HepG2 (cell line): ENCODE measurements around the gene RIIAD1. TPM values are rescaled to one million over a fixed set of nuclear protein-coding genes. Genes with fewer than 3 reads are reported as not detected.
A peak's percentile ranks its signal among the peaks of the same experiment; 100 is the strongest.

ENCODE experiments used
- BRD4 ChIP-seq: sonication (generic); formaldehyde crosslinking; IDR thresholded peaks from 2 replicates; pipeline ENCODE4 v1.4.0; 2020; ENCODE audit warnings: missing genetic modification reagents
- CBX2 ChIP-seq, 2 experiments: fragments of 200-600 bp in 1 of 2; sonication (generic); formaldehyde crosslinking in 1 of 2; IDR thresholded peaks; 2 replicates each; pipeline versions ENCODE4 v1.7.0 to v1.8.1; 2018 to 2022; ENCODE audit warnings: low read depth in 2 of 2, low read length in 1 of 2, mild to moderate bottlenecking in 1 of 2, missing genetic modification reagents in 1 of 2
- FOXC1 ChIP-seq: sonication (generic); formaldehyde crosslinking; IDR thresholded peaks from 2 replicates; pipeline ENCODE4 v1.8.0; 2022; ENCODE audit warnings: mild to moderate bottlenecking, missing genetic modification reagents, borderline replicate concordance
- HNRNPL ChIP-seq: fragments of 200-400 bp; formaldehyde crosslinking; IDR thresholded peaks from 2 replicates; pipeline ENCODE4 v1.6.1; 2017; ENCODE audit warnings: mild to moderate bottlenecking, low read depth, low read length
- NFE2L1 ChIP-seq: sonication (generic); formaldehyde crosslinking; IDR thresholded peaks from 2 replicates; pipeline ENCODE4 v1.4.0; 2020; ENCODE audit warnings: missing genetic modification reagents, mild to moderate bottlenecking, borderline replicate concordance
- RARG ChIP-seq: sonication (generic); formaldehyde crosslinking; IDR thresholded peaks from 2 replicates; pipeline ENCODE4 v1.4.0; 2020; ENCODE audit warnings: low read depth, mild to moderate bottlenecking, missing genetic modification reagents
- RXRA ChIP-seq: sonication (generic); formaldehyde crosslinking; IDR thresholded peaks from 2 replicates; pipeline ENCODE4 v1.5.1; 2020; ENCODE audit warnings: missing genetic modification reagents
- SOX13 ChIP-seq, 3 experiments: fragments of 450-650 bp in 1 of 3; sonication (generic) in 1 of 3; formaldehyde crosslinking in 1 of 3; IDR thresholded peaks in 2 of 3; conservative IDR thresholded peaks in 1 of 3; 2 replicates each; pipeline versions ENCODE4 v1.5.0 to v1.6.1; 2016 to 2020; ENCODE audit warnings: antibody characterized with exemption in 1 of 3, mild to moderate bottlenecking in 1 of 3, missing compliant biosample characterization in 1 of 3, missing genetic modification reagents in 1 of 3, moderate library complexity in 1 of 3
- ZBTB7A ChIP-seq: sonication (generic); formaldehyde crosslinking; IDR thresholded peaks from 2 replicates; pipeline ENCODE4 v1.8.0; 2022; ENCODE audit warnings: mild to moderate bottlenecking, missing genetic modification reagents
- ZBTB7B ChIP-seq: sonication (generic); formaldehyde crosslinking; IDR thresholded peaks from 2 replicates; pipeline ENCODE4 v1.4.0; 2020; ENCODE audit warnings: missing genetic modification reagents
- ZNF34 ChIP-seq: sonication (generic); formaldehyde crosslinking; IDR thresholded peaks from 2 replicates; pipeline ENCODE4 v1.4.0; 2020; ENCODE audit warnings: mild to moderate bottlenecking, missing genetic modification reagents, borderline replicate concordance
- ZNF501 ChIP-seq: sonication (generic); formaldehyde crosslinking; IDR thresholded peaks from 2 replicates; pipeline ENCODE4 v1.5.1; 2020; ENCODE audit warnings: mild to moderate bottlenecking, moderate library complexity, missing genetic modification reagents
- ZNF570 ChIP-seq: sonication (generic); formaldehyde crosslinking; IDR thresholded peaks from 2 replicates; pipeline ENCODE4 v1.4.0; 2020; ENCODE audit warnings: mild to moderate bottlenecking, missing genetic modification reagents, borderline replicate concordance
- ZNF747 ChIP-seq: sonication (generic); formaldehyde crosslinking; IDR thresholded peaks from 2 replicates; pipeline ENCODE4 v1.8.1; 2023; ENCODE audit warnings: missing genetic modification reagents, mild to moderate bottlenecking, borderline replicate concordance
- ZNF766 ChIP-seq: sonication (generic); formaldehyde crosslinking; IDR thresholded peaks from 2 replicates; pipeline ENCODE4 v1.5.0; 2020; ENCODE audit warnings: missing genetic modification reagents, borderline replicate concordance
- polyA plus RNA-seq, 8 experiments: library from polyadenylated mRNA; depleted of rRNA in 3 of 8; stranded (reverse) in 7 of 8; unstranded in 1 of 8; fragments of >200 nt; fragmentation: Illumina TruSeq in 4 of 8; extraction: Trizol in 4 of 8; gene quantifications; 2 replicates each; pipeline versions ENCODE4 v1.2.1 to v1.2.3, GENCODE V29; 2011 to 2016; ENCODE audit warnings: low read depth in 4 of 8, missing spikeins in 1 of 8, mixed read lengths in 1 of 8; ENCODE audit not compliant: insufficient read depth in 1 of 8
- total RNA-seq, 5 experiments: library from RNA; depleted of rRNA; stranded (reverse); fragments of >200 nt; fragmentation: Illumina TruSeq; extraction: Trizol; gene quantifications; 2 replicates each; pipeline ENCODE4 v1.2.3, GENCODE V29; 2016; ENCODE audit warnings: low read depth in 1 of 5
- TF ChIP-seq, protein P1 (sequence below): sonication (generic); formaldehyde crosslinking; IDR thresholded peaks from 2 replicates; pipeline ENCODE4 v1.4.0; 2020; ENCODE audit warnings: missing genetic modification reagents
- TF ChIP-seq, protein P2 (sequence below): sonication (generic); formaldehyde crosslinking; conservative IDR thresholded peaks from 2 replicates; pipeline ENCODE4 v1.4.0; 2020; ENCODE audit warnings: missing genetic modification reagents
- TF ChIP-seq, protein P3 (sequence below): sonication (generic); formaldehyde crosslinking; conservative IDR thresholded peaks from 2 replicates; pipeline ENCODE4 v1.8.0; 2022; ENCODE audit warnings: low read depth, missing genetic modification reagents
- TF ChIP-seq, protein P4 (sequence below): sonication (generic); formaldehyde crosslinking; conservative IDR thresholded peaks from 2 replicates; pipeline ENCODE4 v1.4.0; 2020; ENCODE audit warnings: missing genetic modification reagents
- TF ChIP-seq, protein P5 (sequence below): sonication (generic); formaldehyde crosslinking; IDR thresholded peaks from 2 replicates; pipeline ENCODE4 v1.4.0; 2020; ENCODE audit warnings: missing genetic modification reagents, borderline replicate concordance

The RIIAD1 gene
- total and polyA plus RNA-seq, 2 of the 13 experiments (the other 11 are each of a cell fraction or from before 2014, with no cell fraction given) = not detected

DNA sequence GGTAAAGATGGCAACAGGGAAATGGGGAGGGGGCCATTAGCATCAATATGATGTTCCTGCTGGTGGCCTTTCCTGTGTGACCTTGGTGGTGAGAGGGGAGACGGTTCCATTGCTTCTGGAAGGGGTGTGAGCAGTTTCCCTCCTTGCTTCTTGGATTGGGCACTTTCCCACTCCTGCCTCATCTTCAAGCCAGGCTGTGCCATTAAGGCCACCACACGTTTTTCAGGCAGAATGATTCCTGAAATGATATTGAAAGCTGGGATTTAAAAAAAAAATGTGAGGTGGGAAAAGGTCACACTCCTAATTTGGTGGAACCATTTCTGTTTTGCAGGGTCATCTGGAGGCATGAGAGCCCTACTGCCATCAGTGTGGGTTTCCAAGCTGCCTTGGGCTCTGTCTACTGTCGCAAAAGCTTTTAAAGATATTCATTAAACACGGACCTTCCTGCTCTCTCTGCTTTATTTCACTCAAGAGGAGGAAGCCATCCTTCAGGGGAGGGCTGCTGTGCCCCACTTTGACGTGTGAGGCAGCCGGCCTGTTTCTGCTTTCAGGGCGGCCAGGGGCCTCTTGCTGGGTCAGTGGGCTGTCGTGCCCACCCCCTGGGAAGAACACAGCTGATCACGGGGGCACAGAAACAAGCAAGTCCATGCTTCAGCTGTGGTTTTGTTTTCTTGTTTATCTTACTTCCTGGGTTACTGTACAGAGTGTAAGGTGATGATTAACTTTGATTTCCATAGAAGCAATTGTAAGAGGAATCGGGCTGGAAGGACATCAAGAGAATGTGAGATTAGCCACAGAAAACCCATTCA lies 8.0 kb downstream of the RIIAD1 start (continued):
- TF ChIP-seq, protein P1, sequence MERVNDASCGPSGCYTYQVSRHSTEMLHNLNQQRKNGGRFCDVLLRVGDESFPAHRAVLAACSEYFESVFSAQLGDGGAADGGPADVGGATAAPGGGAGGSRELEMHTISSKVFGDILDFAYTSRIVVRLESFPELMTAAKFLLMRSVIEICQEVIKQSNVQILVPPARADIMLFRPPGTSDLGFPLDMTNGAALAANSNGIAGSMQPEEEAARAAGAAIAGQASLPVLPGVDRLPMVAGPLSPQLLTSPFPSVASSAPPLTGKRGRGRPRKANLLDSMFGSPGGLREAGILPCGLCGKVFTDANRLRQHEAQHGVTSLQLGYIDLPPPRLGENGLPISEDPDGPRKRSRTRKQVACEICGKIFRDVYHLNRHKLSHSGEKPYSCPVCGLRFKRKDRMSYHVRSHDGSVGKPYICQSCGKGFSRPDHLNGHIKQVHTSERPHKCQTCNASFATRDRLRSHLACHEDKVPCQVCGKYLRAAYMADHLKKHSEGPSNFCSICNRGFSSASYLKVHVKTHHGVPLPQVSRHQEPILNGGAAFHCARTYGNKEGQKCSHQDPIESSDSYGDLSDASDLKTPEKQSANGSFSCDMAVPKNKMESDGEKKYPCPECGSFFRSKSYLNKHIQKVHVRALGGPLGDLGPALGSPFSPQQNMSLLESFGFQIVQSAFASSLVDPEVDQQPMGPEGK (CRISPR knock-in tag) = peak; percentile 65
- TF ChIP-seq SOX13 (IDR thresholded peaks at IDR 0.05) (no peak), SOX13 (CRISPR knock-in tag; conservative IDR thresholded peaks at IDR 0.05 in 1 of 2, IDR thresholded peaks at IDR 0.05 in 1 of 2) (peak in 1 of 2 experiments; percentile 68; a peak in 2 of 4 replicates), RARG (CRISPR knock-in tag) (no peak), BRD4 (CRISPR knock-in tag) (no peak), CBX2 (IDR thresholded peaks at IDR 0.05; ENCODE audit: low read depth, low read length) (no peak), CBX2 (CRISPR knock-in tag; IDR thresholded peaks at IDR 0.05; ENCODE audit: low read depth) (no peak), ZNF570 (CRISPR knock-in tag) (no peak), ZNF766 (no peak), ZNF34 (CRISPR knock-in tag) (no peak), RXRA (CRISPR knock-in tag) (no peak), ZNF747 (CRISPR knock-in tag) (no peak), ZBTB7A (CRISPR knock-in tag) (no peak), FOXC1 (CRISPR knock-in tag) (no peak), ZNF501 (CRISPR knock-in tag) (no peak), HNRNPL (no peak), ZBTB7B (CRISPR knock-in tag) (0 out of 2 replicates have a peak, but pooled peaks have one; percentile 27), NFE2L1 (CRISPR knock-in tag) (no peak)
- TF ChIP-seq, protein P2, sequence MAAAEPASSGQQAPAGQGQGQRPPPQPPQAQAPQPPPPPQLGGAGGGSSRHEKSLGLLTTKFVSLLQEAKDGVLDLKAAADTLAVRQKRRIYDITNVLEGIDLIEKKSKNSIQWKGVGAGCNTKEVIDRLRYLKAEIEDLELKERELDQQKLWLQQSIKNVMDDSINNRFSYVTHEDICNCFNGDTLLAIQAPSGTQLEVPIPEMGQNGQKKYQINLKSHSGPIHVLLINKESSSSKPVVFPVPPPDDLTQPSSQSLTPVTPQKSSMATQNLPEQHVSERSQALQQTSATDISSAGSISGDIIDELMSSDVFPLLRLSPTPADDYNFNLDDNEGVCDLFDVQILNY (CRISPR knock-in tag) = no peak
- TF ChIP-seq, protein P3, sequence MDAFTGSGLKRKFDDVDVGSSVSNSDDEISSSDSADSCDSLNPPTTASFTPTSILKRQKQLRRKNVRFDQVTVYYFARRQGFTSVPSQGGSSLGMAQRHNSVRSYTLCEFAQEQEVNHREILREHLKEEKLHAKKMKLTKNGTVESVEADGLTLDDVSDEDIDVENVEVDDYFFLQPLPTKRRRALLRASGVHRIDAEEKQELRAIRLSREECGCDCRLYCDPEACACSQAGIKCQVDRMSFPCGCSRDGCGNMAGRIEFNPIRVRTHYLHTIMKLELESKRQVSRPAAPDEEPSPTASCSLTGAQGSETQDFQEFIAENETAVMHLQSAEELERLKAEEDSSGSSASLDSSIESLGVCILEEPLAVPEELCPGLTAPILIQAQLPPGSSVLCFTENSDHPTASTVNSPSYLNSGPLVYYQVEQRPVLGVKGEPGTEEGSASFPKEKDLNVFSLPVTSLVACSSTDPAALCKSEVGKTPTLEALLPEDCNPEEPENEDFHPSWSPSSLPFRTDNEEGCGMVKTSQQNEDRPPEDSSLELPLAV (CRISPR knock-in tag) = no peak
- TF ChIP-seq, protein P4, sequence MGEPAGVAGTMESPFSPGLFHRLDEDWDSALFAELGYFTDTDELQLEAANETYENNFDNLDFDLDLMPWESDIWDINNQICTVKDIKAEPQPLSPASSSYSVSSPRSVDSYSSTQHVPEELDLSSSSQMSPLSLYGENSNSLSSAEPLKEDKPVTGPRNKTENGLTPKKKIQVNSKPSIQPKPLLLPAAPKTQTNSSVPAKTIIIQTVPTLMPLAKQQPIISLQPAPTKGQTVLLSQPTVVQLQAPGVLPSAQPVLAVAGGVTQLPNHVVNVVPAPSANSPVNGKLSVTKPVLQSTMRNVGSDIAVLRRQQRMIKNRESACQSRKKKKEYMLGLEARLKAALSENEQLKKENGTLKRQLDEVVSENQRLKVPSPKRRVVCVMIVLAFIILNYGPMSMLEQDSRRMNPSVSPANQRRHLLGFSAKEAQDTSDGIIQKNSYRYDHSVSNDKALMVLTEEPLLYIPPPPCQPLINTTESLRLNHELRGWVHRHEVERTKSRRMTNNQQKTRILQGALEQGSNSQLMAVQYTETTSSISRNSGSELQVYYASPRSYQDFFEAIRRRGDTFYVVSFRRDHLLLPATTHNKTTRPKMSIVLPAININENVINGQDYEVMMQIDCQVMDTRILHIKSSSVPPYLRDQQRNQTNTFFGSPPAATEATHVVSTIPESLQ (CRISPR knock-in tag) = no peak
- TF ChIP-seq, protein P5, sequence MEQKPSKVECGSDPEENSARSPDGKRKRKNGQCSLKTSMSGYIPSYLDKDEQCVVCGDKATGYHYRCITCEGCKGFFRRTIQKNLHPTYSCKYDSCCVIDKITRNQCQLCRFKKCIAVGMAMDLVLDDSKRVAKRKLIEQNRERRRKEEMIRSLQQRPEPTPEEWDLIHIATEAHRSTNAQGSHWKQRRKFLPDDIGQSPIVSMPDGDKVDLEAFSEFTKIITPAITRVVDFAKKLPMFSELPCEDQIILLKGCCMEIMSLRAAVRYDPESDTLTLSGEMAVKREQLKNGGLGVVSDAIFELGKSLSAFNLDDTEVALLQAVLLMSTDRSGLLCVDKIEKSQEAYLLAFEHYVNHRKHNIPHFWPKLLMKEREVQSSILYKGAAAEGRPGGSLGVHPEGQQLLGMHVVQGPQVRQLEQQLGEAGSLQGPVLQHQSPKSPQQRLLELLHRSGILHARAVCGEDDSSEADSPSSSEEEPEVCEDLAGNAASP (CRISPR knock-in tag) = no peak
